GM12874 (cell line): ENCODE measurements around the gene ARHGEF1.

ENCODE experiments used
- TF ChIP-seq, protein P1 (sequence below): IDR thresholded peaks from 2 replicates; pipeline ENCODE4 v1.5.1; 2011; ENCODE audit warnings: low read depth, mild to moderate bottlenecking, control low read depth, low read length, moderate library complexity; ENCODE audit not compliant: insufficient read depth

Gene ARHGEF1

DNA sequence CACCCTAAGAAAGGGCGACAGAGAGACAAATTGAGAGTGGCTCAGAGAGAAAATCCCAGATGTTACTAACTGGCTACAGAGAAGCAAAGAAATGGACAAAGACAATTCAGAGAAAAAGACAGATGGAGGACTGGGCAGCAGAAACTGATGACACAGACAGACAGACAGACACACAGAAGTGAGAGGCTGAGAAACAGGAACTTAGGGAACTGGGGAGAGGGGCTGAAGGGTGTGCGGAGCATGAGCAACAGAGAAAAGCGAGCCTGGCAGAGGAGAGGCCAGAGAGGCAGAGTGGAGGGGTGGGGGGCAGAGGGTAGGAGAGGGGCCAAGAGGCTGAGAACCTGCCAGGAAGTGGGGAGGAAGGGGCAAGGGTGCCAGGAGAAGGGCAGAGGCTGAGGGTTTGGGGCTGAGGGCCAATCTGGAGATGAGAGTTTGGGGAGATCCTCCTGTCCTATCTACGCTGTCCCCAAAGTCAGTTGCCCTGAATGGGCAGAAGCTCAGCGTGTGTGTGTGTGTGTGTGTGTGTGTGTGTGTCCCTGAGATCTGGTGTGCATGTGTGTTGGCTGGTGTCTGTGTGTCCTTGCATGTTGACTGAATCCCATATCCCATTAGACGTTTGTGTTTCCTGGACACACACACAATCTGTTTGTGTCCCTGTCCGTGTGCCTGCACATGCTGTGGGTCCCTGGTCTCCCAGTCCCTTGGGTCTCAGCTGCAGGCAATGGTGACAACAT, 50.9 kb downstream of the ARHGEF1 start:
- TF ChIP-seq, protein P1, sequence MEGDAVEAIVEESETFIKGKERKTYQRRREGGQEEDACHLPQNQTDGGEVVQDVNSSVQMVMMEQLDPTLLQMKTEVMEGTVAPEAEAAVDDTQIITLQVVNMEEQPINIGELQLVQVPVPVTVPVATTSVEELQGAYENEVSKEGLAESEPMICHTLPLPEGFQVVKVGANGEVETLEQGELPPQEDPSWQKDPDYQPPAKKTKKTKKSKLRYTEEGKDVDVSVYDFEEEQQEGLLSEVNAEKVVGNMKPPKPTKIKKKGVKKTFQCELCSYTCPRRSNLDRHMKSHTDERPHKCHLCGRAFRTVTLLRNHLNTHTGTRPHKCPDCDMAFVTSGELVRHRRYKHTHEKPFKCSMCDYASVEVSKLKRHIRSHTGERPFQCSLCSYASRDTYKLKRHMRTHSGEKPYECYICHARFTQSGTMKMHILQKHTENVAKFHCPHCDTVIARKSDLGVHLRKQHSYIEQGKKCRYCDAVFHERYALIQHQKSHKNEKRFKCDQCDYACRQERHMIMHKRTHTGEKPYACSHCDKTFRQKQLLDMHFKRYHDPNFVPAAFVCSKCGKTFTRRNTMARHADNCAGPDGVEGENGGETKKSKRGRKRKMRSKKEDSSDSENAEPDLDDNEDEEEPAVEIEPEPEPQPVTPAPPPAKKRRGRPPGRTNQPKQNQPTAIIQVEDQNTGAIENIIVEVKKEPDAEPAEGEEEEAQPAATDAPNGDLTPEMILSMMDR = no peak

DNA sequence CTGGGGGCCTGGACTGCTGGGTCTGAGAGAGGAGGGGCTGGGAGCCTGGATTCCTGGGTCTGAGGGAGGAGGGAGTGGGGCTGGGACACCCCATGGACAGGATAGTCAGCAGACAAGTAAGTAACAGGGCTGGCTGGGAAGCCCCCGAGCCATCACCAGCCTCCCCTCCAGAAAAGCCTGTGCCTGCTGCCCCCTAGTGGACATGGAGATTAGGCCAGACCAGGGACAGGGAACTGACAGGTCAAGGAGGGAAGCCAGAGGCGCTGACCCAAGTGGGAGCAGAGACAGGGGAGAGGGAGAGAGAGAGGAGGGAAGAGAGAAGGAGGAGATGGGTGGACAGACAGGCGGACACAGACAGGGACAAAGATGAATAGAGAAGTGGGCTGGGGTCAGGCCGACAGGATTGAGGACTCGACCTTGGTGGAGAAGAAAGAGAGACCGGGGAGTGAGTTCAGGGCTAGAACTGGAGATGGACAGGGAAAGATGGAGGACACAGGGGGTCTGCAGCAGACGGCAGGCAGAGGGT, 51.9 kb downstream of the ARHGEF1 start:
- TF ChIP-seq, protein P1 = peak; percentile 88

DNA sequence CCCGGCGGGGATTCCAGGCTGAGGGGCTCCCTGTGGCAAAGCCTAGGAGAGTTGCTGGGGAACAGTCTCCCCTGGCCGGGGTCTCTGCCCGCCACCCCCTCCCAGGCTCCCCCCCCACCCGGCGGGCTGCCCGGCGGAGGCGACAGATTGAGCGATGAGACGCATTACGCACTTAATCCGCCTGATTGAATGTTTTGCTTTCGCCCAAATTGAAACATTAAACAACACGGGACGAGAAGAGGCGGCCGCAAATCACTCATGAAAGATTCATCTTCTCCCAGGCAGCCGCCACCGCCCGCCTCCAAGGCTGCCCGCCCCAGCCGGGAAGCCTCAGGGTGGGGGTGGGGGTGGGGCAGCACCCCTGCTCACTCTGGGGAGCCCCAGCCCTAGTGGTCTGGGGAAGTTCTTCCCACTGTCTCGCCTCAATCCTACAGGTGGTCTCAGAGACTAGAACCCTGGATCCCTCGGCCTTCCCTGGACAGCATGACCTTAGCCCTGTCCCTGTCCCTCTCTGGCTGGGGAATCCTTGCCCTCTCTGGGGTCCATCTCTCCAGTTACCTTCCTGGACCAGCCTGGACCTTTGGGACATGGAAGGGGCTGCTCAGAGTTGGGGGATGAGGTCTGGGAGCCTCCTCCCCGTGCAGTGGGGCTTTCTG, 52.9 kb downstream of the ARHGEF1 start:
- TF ChIP-seq, protein P1 = no peak

DNA sequence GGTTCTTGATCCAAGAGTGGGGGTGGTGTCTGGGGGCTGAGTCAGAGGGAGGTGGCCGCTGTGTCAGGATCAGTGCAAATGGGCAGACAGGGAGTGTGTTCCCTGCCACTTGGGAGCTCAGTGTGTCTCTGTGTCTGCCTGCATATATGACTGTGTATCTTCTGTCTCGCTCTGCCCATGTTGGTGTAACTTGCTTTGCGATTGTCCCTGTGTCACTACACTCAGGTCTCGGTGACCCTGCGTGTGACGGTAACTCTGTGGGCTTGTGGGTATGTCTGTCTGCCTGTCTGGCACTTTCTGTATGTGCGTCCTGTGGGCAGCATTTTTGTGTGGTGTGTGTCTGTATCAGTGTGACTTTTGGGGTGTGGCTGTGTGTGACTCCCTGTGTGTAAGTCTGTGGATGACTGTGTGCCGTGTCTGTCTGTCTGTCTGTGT, 53.4 kb downstream of the ARHGEF1 start:
- TF ChIP-seq, protein P1 = no peak

DNA sequence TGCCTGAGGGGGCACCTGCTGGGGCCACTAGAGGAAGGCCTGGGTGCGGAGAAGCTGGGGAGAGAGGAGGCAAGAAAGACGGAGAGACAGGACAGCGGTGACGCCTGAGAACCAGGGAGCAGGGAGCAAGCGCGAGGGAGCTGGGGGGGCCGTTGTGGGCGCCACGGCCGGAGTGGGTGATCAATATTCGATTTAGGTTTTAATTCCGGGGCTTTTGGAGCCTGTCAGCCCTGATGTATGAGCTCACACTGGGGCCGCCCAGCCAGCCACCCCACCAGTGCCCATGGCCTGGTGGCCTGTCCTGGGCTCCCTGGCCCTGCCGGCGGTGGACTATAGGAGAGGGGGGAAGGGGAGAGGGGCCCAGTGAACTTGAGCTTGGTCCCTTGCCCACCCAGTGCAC, 54.0 kb downstream of the ARHGEF1 start:
- TF ChIP-seq, protein P1 = no peak

DNA sequence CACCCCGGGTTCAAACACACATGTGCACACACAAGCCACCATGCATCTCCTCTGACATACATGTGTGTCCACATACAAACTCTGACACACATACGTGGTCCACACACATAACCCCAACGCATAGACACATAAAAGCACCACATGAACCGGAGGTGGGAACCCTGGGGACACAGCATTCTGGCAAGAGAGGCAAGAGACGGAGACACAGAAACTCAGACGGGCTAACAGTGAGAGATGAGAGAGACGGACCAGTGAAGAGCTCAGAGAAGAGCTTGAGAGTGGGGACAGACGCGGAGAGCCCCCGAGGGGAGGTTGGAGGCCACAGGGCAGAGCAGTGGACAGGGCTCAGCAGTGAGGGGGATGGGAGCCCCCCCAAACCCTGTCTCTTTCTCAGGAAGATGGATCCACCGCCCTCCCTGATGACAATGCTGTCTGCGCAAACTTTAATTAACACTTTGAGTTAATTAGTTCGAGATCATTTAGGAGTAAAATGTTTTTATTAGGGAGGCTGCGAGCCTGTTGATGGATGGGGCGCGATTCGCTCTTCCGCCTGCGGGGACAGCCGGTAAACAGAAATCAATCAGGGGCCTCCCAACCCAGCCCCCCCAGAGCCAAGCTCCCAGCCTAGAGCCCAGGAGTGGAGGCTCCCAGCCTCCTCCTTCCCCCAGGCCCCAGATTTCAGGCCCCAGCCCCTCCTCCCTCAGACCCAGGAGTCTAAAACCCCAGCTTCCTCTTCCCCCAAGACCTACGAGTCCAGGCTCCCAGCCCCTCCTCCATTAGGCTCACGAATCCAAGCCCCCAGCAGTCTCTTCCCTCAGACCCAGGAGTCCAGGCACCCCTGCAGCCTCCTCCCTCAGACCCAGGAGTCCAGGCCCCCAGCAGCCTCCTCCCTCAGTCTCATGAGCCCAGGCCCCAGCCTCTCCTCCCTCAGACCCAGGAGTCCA, 54.8 kb downstream of the ARHGEF1 start:
- TF ChIP-seq, protein P1 = no peak
